Uterus (tissue), 4 donors: Measurements from ENCODE around the gene KIAA1549. TPM values are rescaled to one million over a fixed set of nuclear protein-coding genes. Genes with fewer than 3 reads are reported as not detected.

ENCODE experiments used
- DNase-seq, 2 donors: peaks; one replicate each; pipeline ENCODE4 v3.0.0-alpha.2; 2019 to 2020
- H3K27ac ChIP-seq, 2 donors: fragments of 200-600 bp; sonication (generic); 1 replicate in 1 of 2; 2 replicates in 1 of 2; pipeline ENCODE4 v1.5.1; 2016 to 2018
- H3K27me3 ChIP-seq, 2 donors: fragments of 200-600 bp; sonication (generic); one replicate each; pipeline ENCODE4 v1.5.1; 2018 to 2019; ENCODE audit warnings: control low read depth in 1 of 2
- H3K36me3 ChIP-seq, 2 donors: fragments of 200-600 bp; sonication (generic); one replicate each; pipeline ENCODE4 v1.5.1; 2019; ENCODE audit warnings: control low read depth in 1 of 2
- H3K4me1 ChIP-seq, 2 donors: fragments of 200-600 bp; sonication (generic); one replicate each; pipeline ENCODE4 v1.5.1; 2018 to 2019; ENCODE audit warnings: control low read depth in 1 of 2
- H3K4me3 ChIP-seq, 2 donors: fragments of 200-600 bp; sonication (generic); 1 replicate in 1 of 2; 2 replicates in 1 of 2; pipeline ENCODE4 v1.5.1; 2018 to 2019; ENCODE audit warnings: mild to moderate bottlenecking in 1 of 2
- H3K9me3 ChIP-seq, 2 donors: fragments of 200-600 bp; sonication (generic); one replicate each; pipeline ENCODE4 v1.5.1; 2019; ENCODE audit warnings: control low read depth in 1 of 2
- CTCF ChIP-seq, 4 experiments: fragments of 200-600 bp in 2 of 4; fragments of 450-650 bp in 2 of 4; sonication (generic) in 2 of 4; IDR thresholded peaks; one replicate each; pipeline ENCODE4 v1.5.1; 2016 to 2019; ENCODE audit warnings: antibody characterized with exemption in 4 of 4, mild to moderate bottlenecking in 2 of 4, moderate library complexity in 1 of 4
- POLR2A ChIP-seq, 2 donors: fragments of 450-650 bp; IDR thresholded peaks; one replicate each; pipeline ENCODE4 v1.6.1; 2016; ENCODE audit warnings: antibody characterized with exemption in 2 of 2, mild to moderate bottlenecking in 1 of 2, moderate library complexity in 1 of 2
- intact Hi-C: fragments of 100-400 bp; cut with DNase I; formaldehyde crosslinking; loops from one replicate; pipeline ENCODE4 v1.15.1; 2023; ENCODE audit warnings: low total_unique reads
- total RNA-seq, 4 donors: library from RNA; depleted of rRNA in 3 of 4; stranded (reverse); fragments of >200 nt in 3 of 4; gene quantifications; one replicate each; pipeline versions ENCODE4 v1.1.0 to v1.2.4, GENCODE V29; 2014 to 2023
- donor health status: DM: yes; HTN: yes; CAD: no.

The KIAA1549 gene
- total RNA-seq, 4 donors from 2014 or later: 1.2 to 8.6 (median 3.8) TPM

DNA sequence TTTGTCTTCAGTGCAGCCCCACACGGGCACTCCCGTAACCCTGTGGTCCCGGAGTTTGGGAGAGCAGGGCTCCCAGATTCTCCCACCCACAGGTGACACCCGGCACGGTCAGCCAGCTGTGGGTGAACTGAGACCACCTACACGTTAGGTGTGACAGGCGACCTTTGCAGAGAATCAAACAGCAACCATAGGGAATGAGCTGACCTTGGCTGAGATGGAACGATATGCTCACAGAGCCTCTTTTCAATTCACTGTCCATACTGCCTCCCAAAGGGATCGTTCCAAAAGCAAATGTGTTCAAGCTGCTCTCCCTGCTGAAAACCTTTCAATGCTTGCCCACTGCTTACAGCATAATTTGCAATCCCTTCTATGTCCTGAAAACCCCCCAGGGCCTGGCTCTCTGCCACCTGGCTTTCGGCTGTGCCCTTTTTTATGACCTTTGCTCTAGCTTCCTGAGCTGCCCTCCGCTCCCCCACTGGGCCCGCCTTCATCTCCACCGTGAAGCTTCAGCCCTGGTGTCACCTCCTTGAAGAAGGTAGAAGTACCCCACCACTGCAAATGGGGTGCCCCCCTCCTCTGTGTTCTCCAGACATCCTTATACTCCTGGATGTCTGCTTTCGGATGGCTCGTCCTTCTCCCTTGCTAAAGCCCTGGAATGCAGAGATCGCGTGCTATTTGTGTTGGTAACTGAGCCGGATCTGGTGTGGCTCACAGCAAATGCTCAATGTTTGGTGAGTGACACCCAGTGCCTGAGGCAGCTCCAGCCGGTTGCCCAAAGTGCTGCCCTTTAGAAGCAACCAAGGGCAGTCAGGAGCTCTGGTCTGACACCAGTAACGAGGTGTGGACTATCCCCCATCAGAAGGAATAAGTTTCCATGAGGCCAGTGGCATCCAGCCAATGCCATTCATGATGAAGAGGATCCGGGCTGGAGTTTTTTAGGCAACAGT is 90.4 kb downstream of the KIAA1549 start:
- Histone ChIP-seq H3K4me3 (no peak overlapping the region), H3K9me3 (no peaks in the 10 kb centered on the region), H3K4me1 (peaks cover 0 to 4% of the 10 kb centered on the region in 2 donors), H3K36me3 (no peaks in the 10 kb centered on the region), H3K27me3 (no peaks in the 10 kb centered on the region), H3K27ac (peak overlapping the region; percentile 18 to 53)
- intact Hi-C loops: no loop called here
- peak; percentile 38 to 48 for DNase-seq
- no peak for TF ChIP-seq CTCF (IDR thresholded peaks at IDR 0.05)
- TF ChIP-seq POLR2A (IDR thresholded peaks at IDR 0.05): no peak

DNA sequence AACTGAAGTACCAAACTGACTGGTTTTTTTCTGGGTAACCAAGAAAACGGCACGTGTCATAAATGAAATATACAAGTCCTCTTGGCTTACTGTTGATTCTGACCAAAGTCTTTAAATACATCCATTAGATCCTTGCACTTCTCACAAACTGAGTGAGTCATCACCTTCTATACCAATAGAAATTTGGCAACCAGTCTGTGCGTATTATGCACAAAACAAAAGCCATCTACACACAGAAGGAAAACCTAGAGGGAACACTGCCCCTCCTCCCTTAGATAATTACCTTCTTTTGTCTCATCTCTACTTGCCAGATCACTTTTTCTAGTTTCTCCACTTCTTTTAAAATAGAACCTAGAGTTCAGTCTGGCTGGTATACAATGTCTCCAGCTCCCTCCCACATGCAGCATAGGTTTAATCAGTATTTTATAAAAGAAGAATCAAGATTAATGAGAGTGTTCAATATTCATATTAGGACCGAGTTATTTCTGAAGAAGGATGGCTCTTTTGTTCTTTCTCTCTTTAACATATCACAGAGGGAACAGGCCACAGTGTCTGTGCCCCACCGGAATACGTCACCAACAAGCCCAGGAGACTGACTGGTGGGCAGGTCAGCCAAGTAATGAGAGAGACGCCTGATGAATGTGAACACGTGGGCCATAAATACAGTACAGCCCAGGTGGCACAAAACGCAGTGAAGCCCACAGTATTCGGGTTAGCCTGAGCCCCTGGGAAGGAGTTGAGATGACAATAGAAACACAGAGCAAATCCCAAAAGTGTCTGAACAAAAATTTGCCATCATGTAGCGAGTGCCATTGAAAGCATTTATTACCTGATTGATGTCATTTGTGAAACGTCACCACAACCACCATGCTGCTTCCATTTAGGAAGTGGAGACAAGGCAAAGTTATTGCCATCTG is 91.3 kb downstream of the KIAA1549 start:
- Histone ChIP-seq H3K27me3 (no peaks in the 10 kb centered on the region), H3K4me3 (no peak overlapping the region), H3K4me1 (peaks cover 0 to 4% of the 10 kb centered on the region in 2 donors), H3K36me3 (no peaks in the 10 kb centered on the region), H3K27ac (peak overlapping the region in 1 of 2 donors; percentile 53), H3K9me3 (no peaks in the 10 kb centered on the region)
- TF ChIP-seq CTCF (IDR thresholded peaks at IDR 0.05) (no peak), POLR2A (IDR thresholded peaks at IDR 0.05) (no peak)
- no peak for DNase-seq
- intact Hi-C loops: no loop called here

- Histone ChIP-seq H3K9me3 (no peaks in the 10 kb centered on the region), H3K36me3 (no peaks in the 10 kb centered on the region), H3K27ac (no peak overlapping the region), H3K27me3 (no peaks in the 10 kb centered on the region), H3K4me1 (peaks cover 0 to 4% of the 10 kb centered on the region in 2 donors), H3K4me3 (no peak overlapping the region)
- no peak for TF ChIP-seq CTCF (IDR thresholded peaks at IDR 0.05)
- TF ChIP-seq POLR2A (IDR thresholded peaks at IDR 0.05): no peak
- intact Hi-C loops: no loop called here
- no peak for DNase-seq
These were observed 93.1 kb downstream of the KIAA1549 start for GRCh38 chr7:138887872-138888656.

GRCh38 chr7:138887085-138887710 is 94.0 kb downstream of the KIAA1549 start:
- Histone ChIP-seq H3K36me3 (no peaks in the 10 kb centered on the region), H3K9me3 (no peaks in the 10 kb centered on the region), H3K4me1 (peaks cover 0 to 4% of the 10 kb centered on the region in 2 donors), H3K4me3 (no peak overlapping the region), H3K27ac (no peak overlapping the region), H3K27me3 (no peaks in the 10 kb centered on the region)
- no peak for DNase-seq
- intact Hi-C loops: no loop called here
- TF ChIP-seq POLR2A (IDR thresholded peaks at IDR 0.05) (no peak), CTCF (IDR thresholded peaks at IDR 0.05) (no peak)
